Erythroblast (primary cell): ENCODE measurements around the gene RAMAC.

Experiments
- GATA1 ChIP-seq: IDR thresholded peaks from 2 replicates; pipeline ENCODE4 v1.6.1; 2011; ENCODE audit warnings: low read depth, mild to moderate bottlenecking, control low read depth, low read length, moderate library complexity
- POLR2A ChIP-seq: IDR thresholded peaks from 2 replicates; pipeline ENCODE4 v1.6.1; 2011; ENCODE audit warnings: mild to moderate bottlenecking, low read length

DNA sequence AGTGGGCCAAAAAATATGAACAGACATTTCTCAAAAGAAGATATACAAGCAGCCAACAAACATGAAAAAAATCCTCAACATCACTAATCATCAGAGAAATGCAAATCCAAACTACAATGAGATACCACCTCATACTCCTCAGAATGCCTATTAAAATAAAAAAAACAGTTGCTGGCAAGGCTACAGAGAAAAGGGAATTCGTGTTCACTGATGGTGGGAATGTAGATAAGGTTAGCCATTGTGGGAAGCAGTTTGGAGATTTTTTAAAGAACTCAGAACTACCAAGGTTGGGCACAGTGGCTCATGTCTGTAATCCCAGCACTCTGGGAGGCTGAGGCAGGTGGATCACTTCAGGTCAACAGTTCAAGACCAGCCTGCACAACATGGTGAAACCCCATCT lies 53.2 kb downstream of the RAMAC start:
- no peak for TF ChIP-seq POLR2A
- TF ChIP-seq GATA1, result no peak
